K562 (cell line): ENCODE measurements around the gene BSN. TPM values are rescaled to one million over a fixed set of nuclear protein-coding genes. Genes with fewer than 3 reads are reported as not detected.

Source experiments
- ATAC-seq: fragments of 200-7000 bp; cut with Tn5 transposase; 3 replicates; pipeline ENCODE4 v1.9.1; 2020; ENCODE audit warnings: moderate library complexity
- BruUV-seq: library from RNA; stranded (reverse); fragments of 400-500 nt; replicated peaks from 2 replicates; lab custom pipeline; 2021; lab: Mats Ljungman, UMichigan
- CTCF ChIA-PET: fragments of 300-600 bp; formaldehyde crosslinking; extraction: SDS; loops from one replicate; lab custom pipeline; 2021; ENCODE audit warnings: low intra/inter-chr PET ratio; lab: Yijun Ruan, JAX
- POLR2A ChIA-PET: fragments of 300-600, 350-650 bp; sonication (Branson Sonifier 250); formaldehyde crosslinking; extraction: SDS; loops from one replicate; lab custom pipeline; 2021; ENCODE audit warnings: antibody characterized with exemption, inconsistent platforms; lab: Yijun Ruan, JAX
- DNase-seq, 4 experiments: peaks; one replicate each; pipeline versions ENCODE4 v3.0.0 to v3.0.0-alpha.2; 2011 to 2018; ENCODE audit warnings: low spot score in 3 of 4, mixed read lengths in 3 of 4; ENCODE audit errors: extremely low read depth in 1 of 4
- FAIRE-seq: peaks from 2 replicates; lab custom pipeline; 2011; peaks lifted over from hg19 to GRCh38; lab: Jason Lieb, UNC
- H2AFZ ChIP-seq: 2 replicates; pipeline ENCODE4 v1.6.0; 2011; ENCODE audit warnings: low read depth, low read length, control low read depth, inconsistent platforms
- H3K27ac ChIP-seq: fragments of 200-600 bp; 3 replicates; pipeline ENCODE4 v1.8.0; 2011; ENCODE audit warnings: low read depth, mild to moderate bottlenecking, control low read depth, inconsistent platforms, low read length, moderate library complexity, mixed read lengths; ENCODE audit errors: extremely low read depth
- H3K27me3 ChIP-seq, 2 experiments: fragments of 300-600 bp in 1 of 2; 2 replicates in 1 of 2; 3 replicates in 1 of 2; pipeline versions ENCODE4 v1.6.0 to v1.8.0; 2011; ENCODE audit warnings: inconsistent platforms in 2 of 2, low read length in 2 of 2, mild to moderate bottlenecking in 1 of 2, mixed read lengths in 1 of 2, moderate library complexity in 1 of 2; ENCODE audit not compliant: control insufficient read depth in 2 of 2, insufficient read depth in 2 of 2
- H3K36me3 ChIP-seq: fragments of 300-600 bp; 3 replicates; pipeline ENCODE4 v1.8.0; 2011; ENCODE audit warnings: mild to moderate bottlenecking, low read length, inconsistent platforms; ENCODE audit not compliant: control insufficient read depth, insufficient read depth
- H3K4me1 ChIP-seq, 2 experiments: fragments of 200-600 bp in 1 of 2; replicated peaks in 1 of 2; 2 replicates in 1 of 2; 3 replicates in 1 of 2; pipeline versions ENCODE4 v1.5.1 to v1.8.0; 2011; ENCODE audit warnings: inconsistent platforms in 2 of 2, low read length in 2 of 2, mild to moderate bottlenecking in 1 of 2, mixed read lengths in 1 of 2, moderate library complexity in 1 of 2; ENCODE audit not compliant: control insufficient read depth in 2 of 2, insufficient read depth in 2 of 2
- H3K4me2 ChIP-seq: 2 replicates; pipeline ENCODE4 v1.6.1; 2011; ENCODE audit warnings: low read length, control low read depth, inconsistent platforms, mixed read lengths; ENCODE audit not compliant: insufficient read depth
- H3K4me3 ChIP-seq: fragments of 200-600 bp; sonication (generic), shearing (Covaris generic); 2 replicates; pipeline ENCODE4 v1.5.1; 2016; ENCODE audit warnings: control low read depth, inconsistent platforms
- H3K79me2 ChIP-seq: fragments of 200-600 bp; 3 replicates; pipeline ENCODE4 v1.8.0; 2011; ENCODE audit warnings: low read length, inconsistent platforms; ENCODE audit not compliant: control insufficient read depth, insufficient read depth
- H3K9ac ChIP-seq, 2 experiments: 2 replicates each; pipeline versions ENCODE4 v1.6.0 to v1.6.1; 2011; ENCODE audit warnings: low read depth in 2 of 2, low read length in 2 of 2, control low read depth in 1 of 2, inconsistent platforms in 1 of 2, mild to moderate bottlenecking in 1 of 2, mixed read lengths in 1 of 2; ENCODE audit not compliant: insufficient read depth in 1 of 2
- H3K9me1 ChIP-seq: one replicate; pipeline ENCODE4 v1.6.0; 2011; ENCODE audit warnings: inconsistent platforms, mild to moderate bottlenecking, low read length, moderate library complexity; ENCODE audit not compliant: control insufficient read depth, insufficient read depth
- H3K9me3 ChIP-seq: replicated peaks from 2 replicates; pipeline ENCODE4 v1.5.1; 2011; ENCODE audit warnings: low read depth, low read length, inconsistent platforms; ENCODE audit not compliant: control insufficient read depth, insufficient read depth
- H4K20me1 ChIP-seq: replicated peaks from 2 replicates; pipeline ENCODE4 v1.6.1; 2011; ENCODE audit warnings: low read length, inconsistent platforms, mixed read lengths; ENCODE audit not compliant: control insufficient read depth, insufficient read depth
- C11orf30 ChIP-seq: fragments of 450-650 bp; IDR thresholded peaks from 2 replicates; pipeline ENCODE4 v1.6.1; 2016; ENCODE audit warnings: low read depth, mild to moderate bottlenecking
- CCAR2 ChIP-seq: fragments of 200-400 bp; formaldehyde crosslinking; IDR thresholded peaks from 2 replicates; pipeline ENCODE4 v1.6.1; 2017; ENCODE audit warnings: mild to moderate bottlenecking, low read depth, low read length
- MAFF ChIP-seq: IDR thresholded peaks from 2 replicates; pipeline ENCODE4 v1.6.1; 2012; ENCODE audit warnings: low read length, improper control_type of control experiment
- MAFG ChIP-seq: fragments of 450-650 bp; conservative IDR thresholded peaks from 2 replicates; pipeline ENCODE4 v1.6.1; 2016; ENCODE audit warnings: missing genetic modification characterization, missing compliant biosample characterization
- MAFK ChIP-seq: IDR thresholded peaks from 2 replicates; pipeline ENCODE4 v1.6.1; 2011; ENCODE audit warnings: low read length, improper control_type of control experiment
- RFX1 ChIP-seq: fragments of 450-650 bp; IDR thresholded peaks from 2 replicates; pipeline ENCODE4 v1.6.1; 2016; ENCODE audit warnings: mild to moderate bottlenecking, moderate library complexity
- TCF7 ChIP-seq: sonication (generic); IDR thresholded peaks from 2 replicates; pipeline ENCODE4 v1.6.1; 2016; ENCODE audit warnings: antibody characterized with exemption, borderline replicate concordance
- ZNF316 ChIP-seq: fragments of 450-650 bp; IDR thresholded peaks from 2 replicates; pipeline ENCODE4 v1.6.1; 2016
- ZNF589 ChIP-seq: fragments of 200-800 bp; sonication (Bioruptor generic); IDR thresholded peaks from 2 replicates; pipeline ENCODE4 v1.6.1; 2016; ENCODE audit warnings: low read depth, missing genetic modification characterization, missing compliant biosample characterization
- WGBS: fragments of 100-300 bp; shearing (Covaris generic); methylation state at CpG from one replicate; pipeline ENCODE4 v1.1.6; 2016; ENCODE audit warnings: low coverage, mixed read lengths; ENCODE audit not compliant: insufficient coverage; ENCODE audit errors: missing lambda C conversion rate; 5-methylcytosine and 5-hydroxymethylcytosine counted together
- in situ Hi-C: fragments of 300-500 bp; cut with MboI; formaldehyde crosslinking; loops from 4 replicates; pipeline ENCODE4 v1.15.0; 2018; ENCODE audit warnings: inconsistent platforms, mixed read lengths
- intact Hi-C: fragments of 100-400 bp; cut with micrococcal nuclease; formaldehyde crosslinking; loops from 2 replicates; pipeline ENCODE4 v1.14.2; 2022
- polyA plus RNA-seq, 8 experiments: library from polyadenylated mRNA; depleted of rRNA in 4 of 8; stranded (reverse) in 5 of 8; unstranded in 3 of 8; fragments of >200 nt; fragmentation: Nextera tagmentation in 2 of 8; fragmentation: Illumina TruSeq in 1 of 8; extraction: Ambion mirVana in 2 of 8; extraction: Trizol in 1 of 8; gene quantifications; 2 replicates each; pipeline versions ENCODE4 v1.2.1 to v1.2.3, GENCODE V29; 2011 to 2014; ENCODE audit warnings: inconsistent platforms in 1 of 8, missing spikeins in 1 of 8
- total RNA-seq, 7 experiments: library from RNA; depleted of rRNA in 6 of 7; stranded (reverse); fragments of >200 nt in 6 of 7; fragmentation: Illumina TruSeq in 2 of 7; extraction: Trizol in 2 of 7; gene quantifications; 2 replicates each; pipeline versions ENCODE4 v1.2.1 to v1.2.3, GENCODE V29; 2011 to 2021; ENCODE audit warnings: low replicate concordance in 1 of 7

The BSN gene
- total and polyA plus RNA-seq, 9 of the 15 experiments (the other 6 are each of a cell fraction or from before 2014, with no cell fraction given) = 0.03 to 1.5 (median 0.29) TPM

DNA sequence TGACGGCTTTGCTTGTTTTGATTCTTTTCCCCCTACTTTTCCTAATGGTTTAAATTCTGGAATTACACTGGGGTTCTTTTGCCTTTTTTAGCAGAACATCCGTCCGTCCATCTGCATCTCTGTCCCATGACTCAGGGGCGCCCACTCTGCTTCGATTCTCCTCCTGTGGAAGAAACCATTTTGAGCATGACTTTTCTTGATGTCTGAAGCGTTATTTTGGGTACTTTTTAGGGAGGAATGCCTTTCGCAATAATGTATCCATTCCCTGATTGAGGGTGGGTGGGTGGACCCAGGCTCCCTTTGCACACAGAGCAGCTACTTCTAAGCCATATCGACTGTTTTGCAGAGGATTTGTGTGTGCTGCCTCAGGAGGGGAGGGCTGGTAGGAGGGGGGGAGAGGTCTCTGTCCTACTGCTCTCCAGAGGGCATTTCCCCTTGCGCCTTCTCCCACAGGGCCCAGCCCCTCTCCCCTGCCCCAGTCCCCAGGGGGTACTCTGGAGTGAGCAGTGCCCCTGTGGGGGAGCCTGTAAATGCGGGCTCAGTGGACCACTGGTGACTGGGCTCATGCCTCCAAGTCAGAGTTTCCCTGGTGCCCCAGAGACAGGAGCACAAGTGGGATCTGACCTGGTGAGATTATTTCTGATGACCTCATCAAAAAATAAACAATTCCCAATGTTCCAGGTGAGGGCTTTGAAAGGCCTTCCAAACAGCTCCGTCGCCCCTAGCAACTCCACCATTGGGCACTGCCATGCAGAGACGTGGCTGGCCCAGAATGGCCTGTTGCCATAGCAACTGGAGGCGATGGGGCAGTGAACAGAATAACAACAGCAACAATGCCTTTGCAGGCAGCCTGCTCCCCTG, 19.5 kb upstream of the BSN start:
- TF ChIP-seq ZNF589 (CRISPR knock-in tag) = no peak
- no peak for TF ChIP-seq CCAR2
- peak; percentile 83 for TF ChIP-seq RFX1
- no peak for TF ChIP-seq TCF7
- TF ChIP-seq MAFK = peak; percentile 82
- TF ChIP-seq C11orf30 = peak; percentile 72; the same call in 1 of the 2 replicates
- peak; percentile 75 for TF ChIP-seq ZNF316
- peak; percentile 61 for TF ChIP-seq MAFG
- peak; percentile 80 for TF ChIP-seq MAFF
- Histone ChIP-seq H3K79me2 (no peaks in the 10 kb centered on the region), H3K4me3 (no peak overlapping the region), H3K9ac (no peak overlapping the region), H3K36me3 (peaks cover 37% of the 10 kb centered on the region; the same call in 2 of the 3 replicates), H2AFZ (no peak overlapping the region), H3K9me1 (peaks cover 3% of the 10 kb centered on the region), H3K27ac (no peak overlapping the region), H4K20me1 (no peaks in the 10 kb centered on the region), H3K4me2 (no peak overlapping the region), H3K4me1 (peaks cover 5 to 7% of the 10 kb centered on the region in 2 experiments; a peak in 4 of 5 replicates), H3K27me3 (no peaks in the 10 kb centered on the region), H3K9me3 (no peaks in the 10 kb centered on the region)
- 75% methylated on average over 11 of the region's 14 CpGs for WGBS
- ATAC-seq (no peak), DNase-seq (no peak), FAIRE-seq (no peak)
- BruUV-seq = no TSS peak
- CTCF ChIA-PET = no interaction called here
- in situ Hi-C loops (no loop called here), intact Hi-C loops (no loop called here)
- POLR2A ChIA-PET = interaction anchor here (0.9 to 1.7 kb wide), 4 partner anchors 11 to 64 kb away, joined by 3 to 6 read pairs (median 3); partner anchors contain the start of gene DAG1
